Stimulated activated naive CD8-positive, alpha-beta T cell treated with anti-CD3 and anti-CD28 coated beads, Interleukin-15, Interleukin-2, amounts not matched to agents 100 ng/mL and 50 ng/mL, for 24 hours (primary cell): ENCODE measurements around the gene SCUBE1.

Experiments
- H3K27ac Mint-ChIP-seq: one replicate; pipeline ENCODE4 v1.8.0; 2021; ENCODE audit warnings: mild to moderate bottlenecking, mixed read lengths
- H3K27me3 Mint-ChIP-seq: one replicate; pipeline ENCODE4 v1.8.0; 2021; ENCODE audit warnings: mixed read lengths
- H3K36me3 Mint-ChIP-seq: one replicate; pipeline ENCODE4 v1.8.0; 2021; ENCODE audit warnings: low read depth, mixed read lengths
- H3K4me1 Mint-ChIP-seq: one replicate; pipeline ENCODE4 v1.8.0; 2021; ENCODE audit warnings: low read depth, mixed read lengths
- H3K4me3 Mint-ChIP-seq: one replicate; pipeline ENCODE4 v1.8.0; 2021; ENCODE audit warnings: mild to moderate bottlenecking, mixed read lengths
- H3K9me3 Mint-ChIP-seq: one replicate; pipeline ENCODE4 v1.8.0; 2021; ENCODE audit warnings: mixed read lengths

Gene SCUBE1

DNA sequence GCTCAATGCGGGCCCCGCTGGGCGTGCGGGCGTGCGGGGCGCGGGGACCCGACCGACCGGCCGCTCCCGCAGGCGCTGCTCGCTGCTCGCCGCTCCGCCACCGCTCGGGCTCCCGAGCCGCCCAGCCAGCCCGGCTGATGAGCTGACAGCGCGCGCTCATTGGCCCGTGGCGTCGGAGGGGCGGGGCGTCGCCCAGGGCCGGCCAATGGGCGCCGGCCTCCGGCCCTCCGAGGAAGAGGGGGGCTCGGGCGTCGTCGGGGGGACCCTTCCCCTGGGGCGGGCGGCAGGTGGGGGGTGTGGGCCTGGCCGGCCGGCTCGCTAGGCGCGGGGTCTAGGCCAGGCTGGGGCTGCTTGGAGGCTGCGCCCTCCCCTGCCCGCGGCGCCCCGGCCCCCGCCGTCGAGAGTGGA is at the start of gene SCUBE1:
Gene SCUBE1, minus strand, starts transcription at position 111 of the 408 bp plus-strand sequence. CDS start 111 bp downstream, outside the sequence.
- no peak within 1 kb of the TSS for H3K27ac Mint-ChIP-seq
- no peak within 1 kb of the TSS for H3K4me3 Mint-ChIP-seq
- H3K4me1 Mint-ChIP-seq = peaks cover 7% of the 10 kb centered on the region
- no peaks in the 10 kb centered on the region for H3K9me3 Mint-ChIP-seq
- no peaks in the 10 kb centered on the region for H3K36me3 Mint-ChIP-seq
- peaks cover 54% of the 10 kb centered on the region for H3K27me3 Mint-ChIP-seq

- Mint-ChIP-seq H3K27me3 (peaks cover 5% of the 10 kb centered on the region), H3K27ac (no peak overlapping the region), H3K4me1 (no peaks in the 10 kb centered on the region), H3K4me3 (no peak overlapping the region), H3K36me3 (no peaks in the 10 kb centered on the region), H3K9me3 (no peaks in the 10 kb centered on the region)
Measured at GRCh38 chr22:43392385-43392989, 49.3 kb upstream of the SCUBE1 start.

DNA sequence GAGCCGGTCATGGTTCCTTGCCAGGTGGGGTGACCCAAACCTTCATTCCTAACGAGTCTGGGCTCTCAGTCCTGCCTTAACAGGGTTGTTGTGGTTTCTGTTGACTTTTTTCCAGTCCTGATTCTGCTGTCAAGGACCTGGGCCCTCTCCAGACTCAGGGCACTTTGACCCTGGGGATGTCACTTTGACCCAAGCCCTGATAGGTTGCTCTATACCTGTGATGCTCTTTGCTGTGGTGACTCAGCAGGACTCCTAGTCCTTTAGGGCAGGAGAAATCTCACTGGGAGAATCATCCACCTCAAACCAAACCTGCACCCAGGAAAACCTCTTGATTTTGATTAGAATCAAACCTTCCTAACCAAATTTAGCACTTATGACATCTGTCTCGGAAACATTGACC is 48.1 kb upstream of the SCUBE1 start:
- Mint-ChIP-seq H3K9me3 (no peaks in the 10 kb centered on the region), H3K4me1 (no peaks in the 10 kb centered on the region), H3K27ac (no peak overlapping the region), H3K36me3 (no peaks in the 10 kb centered on the region), H3K27me3 (peaks cover 13% of the 10 kb centered on the region), H3K4me3 (no peak overlapping the region)

DNA sequence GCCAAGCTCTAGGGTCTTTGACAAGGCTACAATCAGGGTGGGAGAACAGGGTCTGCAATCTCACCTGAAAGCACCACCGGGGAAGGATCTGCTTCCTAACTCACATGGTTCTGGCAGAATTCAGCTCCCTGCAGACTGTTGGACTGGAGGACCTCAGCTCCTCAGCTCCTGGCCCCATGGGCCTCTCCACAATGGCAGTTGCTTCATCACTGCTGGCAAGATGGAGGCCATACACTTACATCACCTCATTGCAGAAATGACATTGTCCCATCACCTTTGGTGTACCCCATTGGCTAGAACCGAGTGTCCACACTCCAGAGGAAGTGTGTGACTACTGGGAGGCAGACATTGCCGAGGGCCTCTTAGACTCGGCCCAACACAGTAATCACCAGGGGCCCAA is 47.7 kb upstream of the SCUBE1 start:
- Mint-ChIP-seq H3K27ac (no peak overlapping the region), H3K9me3 (no peaks in the 10 kb centered on the region), H3K4me3 (no peak overlapping the region), H3K27me3 (peaks cover 15% of the 10 kb centered on the region), H3K36me3 (no peaks in the 10 kb centered on the region), H3K4me1 (no peaks in the 10 kb centered on the region)

- no peaks in the 10 kb centered on the region for H3K4me1 Mint-ChIP-seq
- H3K27ac Mint-ChIP-seq = no peak overlapping the region
- H3K9me3 Mint-ChIP-seq = no peaks in the 10 kb centered on the region
- no peak overlapping the region for H3K4me3 Mint-ChIP-seq
- peaks cover 18% of the 10 kb centered on the region for H3K27me3 Mint-ChIP-seq
- H3K36me3 Mint-ChIP-seq = no peaks in the 10 kb centered on the region
Measured at GRCh38 chr22:43390166-43390565, 47.0 kb upstream of the SCUBE1 start.

- Mint-ChIP-seq H3K4me1 (no peaks in the 10 kb centered on the region), H3K27me3 (peaks cover 22% of the 10 kb centered on the region), H3K36me3 (no peaks in the 10 kb centered on the region), H3K4me3 (no peak overlapping the region), H3K9me3 (no peaks in the 10 kb centered on the region), H3K27ac (no peak overlapping the region)
Measured at GRCh38 chr22:43389227-43389836, 46.2 kb upstream of the SCUBE1 start.

DNA sequence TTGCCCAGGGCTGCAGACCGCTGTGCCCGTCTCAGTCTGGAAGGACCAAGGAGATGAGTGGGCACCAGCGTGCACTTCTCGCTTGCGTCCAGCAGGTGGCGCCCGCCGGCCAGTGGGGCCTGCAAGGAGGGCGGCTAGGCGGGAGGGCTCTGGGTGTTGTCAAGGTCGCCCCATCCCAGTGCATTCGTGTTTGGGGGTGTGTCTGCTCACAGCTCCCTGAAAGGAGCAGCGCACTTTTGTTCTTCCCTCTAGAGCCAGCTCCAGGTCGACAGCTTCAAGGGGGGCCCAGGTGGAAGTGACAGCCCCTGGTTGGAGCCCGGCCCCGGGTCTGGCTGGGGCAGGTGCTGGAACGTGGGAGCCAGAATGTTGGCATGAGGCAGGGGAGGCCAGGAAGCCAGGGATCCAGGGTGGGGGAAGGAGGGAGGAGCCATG is 45.3 kb upstream of the SCUBE1 start:
- H3K4me3 Mint-ChIP-seq = no peak overlapping the region
- no peaks in the 10 kb centered on the region for H3K36me3 Mint-ChIP-seq
- peaks cover 22% of the 10 kb centered on the region for H3K27me3 Mint-ChIP-seq
- H3K27ac Mint-ChIP-seq = no peak overlapping the region
- no peaks in the 10 kb centered on the region for H3K4me1 Mint-ChIP-seq
- no peaks in the 10 kb centered on the region for H3K9me3 Mint-ChIP-seq

- Mint-ChIP-seq H3K4me1 (no peaks in the 10 kb centered on the region), H3K36me3 (no peaks in the 10 kb centered on the region), H3K9me3 (no peaks in the 10 kb centered on the region), H3K4me3 (no peak overlapping the region), H3K27me3 (peaks cover 22% of the 10 kb centered on the region), H3K27ac (no peak overlapping the region)
Measured at GRCh38 chr22:43387815-43388214, 44.6 kb upstream of the SCUBE1 start.

- Mint-ChIP-seq H3K36me3 (no peaks in the 10 kb centered on the region), H3K4me3 (no peak overlapping the region), H3K9me3 (no peaks in the 10 kb centered on the region), H3K27ac (no peak overlapping the region), H3K4me1 (no peaks in the 10 kb centered on the region), H3K27me3 (peaks cover 22% of the 10 kb centered on the region)
Measured at GRCh38 chr22:43385770-43386641, 42.8 kb upstream of the SCUBE1 start.

DNA sequence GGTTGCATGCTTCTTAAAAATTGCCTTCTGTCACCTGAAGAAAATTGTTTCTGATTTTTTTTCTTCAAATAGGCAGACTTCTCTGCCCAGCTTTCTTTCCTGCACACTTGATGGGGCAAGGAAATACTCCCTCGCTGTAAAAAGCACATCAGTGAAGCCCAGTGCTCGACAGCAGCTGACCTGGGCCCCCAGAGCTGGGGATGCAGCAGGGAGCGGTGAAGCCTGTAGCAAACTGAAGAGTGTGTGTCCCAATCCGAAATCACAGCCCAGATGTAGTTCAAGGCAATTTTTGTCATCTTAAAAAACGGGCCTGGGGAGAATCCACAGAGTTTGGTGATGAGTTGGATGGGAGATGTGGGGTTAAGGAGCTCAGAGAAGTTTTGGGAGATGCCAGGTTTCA is 41.7 kb upstream of the SCUBE1 start:
- H3K27me3 Mint-ChIP-seq = peaks cover 25% of the 10 kb centered on the region
- no peak overlapping the region for H3K4me3 Mint-ChIP-seq
- H3K9me3 Mint-ChIP-seq = no peaks in the 10 kb centered on the region
- H3K36me3 Mint-ChIP-seq = no peaks in the 10 kb centered on the region
- no peak overlapping the region for H3K27ac Mint-ChIP-seq
- H3K4me1 Mint-ChIP-seq = no peaks in the 10 kb centered on the region

- Mint-ChIP-seq H3K4me1 (peaks cover 20% of the 10 kb centered on the region), H3K9me3 (no peaks in the 10 kb centered on the region), H3K4me3 (no peak overlapping the region), H3K27ac (no peak overlapping the region), H3K36me3 (no peaks in the 10 kb centered on the region), H3K27me3 (peaks cover 34% of the 10 kb centered on the region)
Measured at GRCh38 chr22:43381693-43382092, 38.5 kb upstream of the SCUBE1 start.

GRCh38 chr22:43377896-43378704 is 34.9 kb upstream of the SCUBE1 start:
- H3K4me3 Mint-ChIP-seq = no peak overlapping the region
- H3K36me3 Mint-ChIP-seq = no peaks in the 10 kb centered on the region
- no peaks in the 10 kb centered on the region for H3K9me3 Mint-ChIP-seq
- no peak overlapping the region for H3K27ac Mint-ChIP-seq
- peaks cover 23% of the 10 kb centered on the region for H3K4me1 Mint-ChIP-seq
- peaks cover 44% of the 10 kb centered on the region for H3K27me3 Mint-ChIP-seq

DNA sequence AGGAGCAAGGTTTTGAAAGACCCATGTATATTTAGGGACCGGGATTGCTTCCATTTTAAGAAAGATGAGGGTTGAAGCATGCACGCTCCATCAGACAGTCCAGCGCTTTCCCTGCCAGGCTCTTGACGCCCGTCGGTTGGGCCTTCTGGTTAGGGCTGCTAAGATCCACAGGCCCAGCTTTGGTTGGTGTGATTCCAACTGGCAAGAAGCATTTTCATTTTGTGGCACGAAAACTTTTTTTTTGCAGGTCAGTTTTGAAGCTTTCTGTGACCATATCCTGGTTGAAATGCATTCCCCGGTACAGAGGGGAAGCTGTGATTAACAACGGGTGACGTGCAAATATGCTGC is 34.4 kb upstream of the SCUBE1 start:
- Mint-ChIP-seq H3K27ac (no peak overlapping the region), H3K4me1 (peaks cover 23% of the 10 kb centered on the region), H3K4me3 (no peak overlapping the region), H3K9me3 (no peaks in the 10 kb centered on the region), H3K27me3 (peaks cover 45% of the 10 kb centered on the region), H3K36me3 (no peaks in the 10 kb centered on the region)

GRCh38 chr22:43376765-43377547 is 33.8 kb upstream of the SCUBE1 start:
- Mint-ChIP-seq H3K27ac (no peak overlapping the region), H3K9me3 (no peaks in the 10 kb centered on the region), H3K36me3 (no peaks in the 10 kb centered on the region), H3K4me3 (no peak overlapping the region), H3K4me1 (peaks cover 23% of the 10 kb centered on the region), H3K27me3 (peaks cover 45% of the 10 kb centered on the region)
